SU-DHL-6 (cell line): ENCODE data around the gene KLHL29.

Experiments used
- CTCF ChIP-seq: fragments of 200-600 bp; sonication (generic); IDR thresholded peaks from one replicate; pipeline ENCODE4 v1.5.1; 2017; ENCODE audit warnings: antibody characterized with exemption, mild to moderate bottlenecking, low read length, moderate library complexity; ENCODE audit not compliant: insufficient read depth, poor library complexity, severe bottlenecking
- EZH2phosphoT487 ChIP-seq: fragments of 200-600 bp; sonication (generic), shearing (Covaris generic); conservative IDR thresholded peaks from 2 replicates; pipeline ENCODE4 v1.6.1; 2018; ENCODE audit warnings: mild to moderate bottlenecking, antibody characterized with exemption, low read length, moderate library complexity, mixed read lengths

DNA sequence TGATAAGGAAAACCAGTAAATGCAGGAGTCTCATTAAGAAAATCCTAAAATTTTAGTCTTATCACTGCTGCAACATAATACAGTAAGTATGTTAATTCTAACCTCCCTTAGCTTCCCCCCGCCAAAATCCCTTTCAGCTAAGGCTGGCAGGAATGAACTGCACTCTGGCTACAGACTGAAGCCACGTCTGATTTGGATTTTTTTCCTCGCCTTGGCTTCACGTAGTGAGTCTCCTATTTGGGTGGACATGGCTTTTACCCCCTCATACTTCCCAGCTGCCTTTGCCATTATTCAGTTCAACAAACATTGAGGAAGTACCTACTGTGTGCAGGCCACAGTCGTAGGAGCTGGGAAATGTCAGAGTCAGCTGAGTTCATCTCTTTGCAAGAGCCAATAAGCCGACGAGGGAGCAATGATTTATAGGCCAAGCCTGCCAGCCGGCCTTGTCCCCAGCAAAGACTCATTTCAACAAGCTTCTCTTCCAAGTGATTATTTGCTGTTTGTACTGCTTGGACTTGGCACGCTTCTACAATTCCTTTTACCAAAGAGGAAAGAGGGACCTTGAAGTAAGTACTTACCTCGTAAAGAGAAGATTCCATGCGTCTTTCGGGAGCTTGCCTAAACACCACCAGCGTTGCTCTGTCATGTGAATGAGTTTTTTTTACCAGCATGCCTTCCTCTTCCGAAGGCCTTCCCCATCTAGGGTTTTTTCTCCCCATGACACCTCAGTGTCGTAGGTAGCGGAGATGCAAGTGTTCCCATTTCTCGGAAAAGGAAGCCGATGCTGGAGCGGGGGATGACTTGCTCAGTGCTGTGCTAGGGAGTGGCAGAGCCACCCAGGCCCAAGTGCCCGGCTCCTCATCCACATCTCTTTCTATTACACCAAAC, 138.6 kb downstream of the KLHL29 start:
- TF ChIP-seq CTCF (no peak), EZH2phosphoT487 (no peak)
